OCI-M1 (cell line): Measurements from ENCODE around the gene RTN4.
"Not testable (repeated sequence)": the region's sequence is repeated elsewhere in the genome, so short reads cannot be mapped to it uniquely, and the experiment has no call there.

Source experiments
- DNase-seq: peaks from one replicate; lab custom pipeline; 2025; lab: John Stamatoyannopoulos, UW

Gene RTN4

DNA sequence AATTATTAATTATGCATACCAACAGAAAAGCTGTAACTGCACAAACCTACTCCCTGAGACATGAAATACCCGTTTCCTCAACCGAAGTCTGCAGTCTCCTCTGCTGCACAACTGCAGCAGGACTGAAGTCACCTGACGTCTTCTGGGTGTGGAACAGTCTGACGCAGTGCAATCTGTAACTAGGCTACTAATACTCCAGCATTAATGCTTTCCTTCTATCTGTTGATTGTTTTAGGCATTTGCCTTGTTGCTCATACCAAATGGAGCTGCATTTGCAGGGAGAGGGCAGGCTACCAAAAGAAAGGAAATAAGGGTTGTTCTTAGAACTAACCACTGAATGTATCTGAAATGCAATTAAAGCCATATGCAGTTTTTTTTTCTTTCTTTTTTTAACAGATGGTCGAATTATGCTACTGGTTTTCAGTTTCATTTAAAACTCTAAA is 40.1 kb downstream of the RTN4 start:
- peak; percentile 69 for DNase-seq

DNA sequence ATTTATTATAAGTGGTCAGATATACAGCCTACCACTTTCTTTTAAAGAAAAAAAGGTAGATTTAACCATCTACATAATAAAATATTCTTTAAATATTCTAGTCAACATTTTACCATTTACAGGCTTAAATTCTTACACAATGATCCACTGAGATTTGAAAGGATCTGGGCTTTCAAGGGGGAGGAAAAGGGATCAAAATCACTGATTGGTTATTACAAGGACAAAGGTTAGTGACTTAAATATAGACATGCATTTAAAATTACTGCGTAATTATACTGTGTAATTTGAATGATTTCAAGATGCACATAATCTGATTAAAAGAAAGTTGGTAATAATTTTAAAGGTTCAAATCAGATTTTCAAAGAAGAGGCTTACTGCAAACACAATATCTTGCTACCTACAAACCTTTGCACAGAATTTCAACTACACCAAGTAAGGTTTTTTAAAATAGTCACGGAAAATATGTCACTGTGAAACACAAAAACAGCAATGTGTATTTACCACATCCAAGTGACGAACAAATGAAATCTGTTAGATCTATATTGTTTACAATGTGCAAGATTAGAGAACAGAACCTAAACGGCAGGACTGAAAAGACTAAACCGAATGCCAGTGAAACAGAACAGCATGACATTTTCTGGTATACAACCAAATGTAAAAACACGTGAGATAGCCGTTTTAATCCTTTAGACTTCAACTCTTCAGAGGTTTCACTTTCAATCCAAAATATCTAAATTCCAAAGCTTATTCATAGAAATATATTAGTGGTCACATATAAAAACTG is 40.8 kb downstream of the RTN4 start:
- no peak for DNase-seq

DNA sequence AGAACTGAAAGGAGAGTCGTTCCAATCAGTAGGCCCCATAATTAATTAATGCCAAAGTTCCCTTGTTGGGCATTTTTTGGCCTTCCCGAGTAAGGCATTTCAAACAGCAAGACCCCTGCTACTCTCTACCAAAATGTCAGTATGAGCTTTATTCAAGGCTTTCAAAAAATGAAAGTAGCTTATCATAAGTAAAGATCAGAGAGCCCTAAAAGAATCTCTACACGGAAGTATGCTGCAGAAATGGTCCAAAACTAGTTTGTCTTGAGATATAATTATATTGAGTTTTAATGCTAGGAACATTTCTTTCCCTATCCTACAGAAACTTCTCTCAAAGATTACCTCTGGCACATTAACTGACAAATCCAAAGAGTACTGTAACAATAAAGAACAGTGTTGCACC is 43.9 kb downstream of the RTN4 start:
- peak; percentile 43 for DNase-seq

DNA sequence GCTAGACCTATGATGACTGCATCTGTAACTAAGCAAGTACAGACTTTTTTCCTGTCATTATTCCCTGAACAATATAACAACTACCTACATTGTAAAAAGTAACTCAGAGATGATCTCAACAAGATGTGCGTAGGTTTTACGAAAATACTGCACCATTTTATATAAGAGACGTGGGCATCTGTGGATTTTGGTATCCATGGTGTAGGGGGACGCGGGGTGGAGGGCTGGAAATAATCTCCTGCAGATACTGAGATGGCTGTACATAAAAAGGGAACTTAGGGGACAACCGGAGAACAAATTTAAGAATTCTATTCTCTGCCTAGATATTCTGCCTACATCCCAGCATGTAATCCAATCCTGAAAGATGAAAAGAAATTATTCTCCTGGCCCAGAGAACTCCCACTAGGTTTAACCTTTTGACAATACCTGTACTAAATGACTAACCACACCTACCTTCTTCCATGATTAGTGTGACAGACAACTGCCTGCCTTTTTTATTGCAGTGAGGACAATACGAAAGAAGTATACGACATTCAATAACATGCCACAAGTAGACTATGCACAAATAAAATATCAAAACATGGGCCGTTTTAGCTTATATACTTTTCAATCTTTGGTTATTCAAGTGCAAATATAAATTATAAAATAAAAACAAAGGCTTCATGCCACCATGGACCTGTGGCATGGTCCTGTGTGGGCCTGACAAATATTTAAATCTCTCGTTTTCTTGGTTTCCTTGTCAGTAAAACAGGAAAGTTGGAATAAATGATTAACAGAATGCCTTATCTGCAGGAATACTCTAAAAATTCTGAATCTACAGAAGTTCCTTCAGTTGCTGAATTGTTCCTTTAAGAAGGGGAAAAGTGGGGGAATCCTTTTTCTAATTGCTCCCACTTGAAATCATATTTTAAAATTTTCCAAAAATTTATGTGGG is 46.3 kb downstream of the RTN4 start:
- no peak for DNase-seq

DNA sequence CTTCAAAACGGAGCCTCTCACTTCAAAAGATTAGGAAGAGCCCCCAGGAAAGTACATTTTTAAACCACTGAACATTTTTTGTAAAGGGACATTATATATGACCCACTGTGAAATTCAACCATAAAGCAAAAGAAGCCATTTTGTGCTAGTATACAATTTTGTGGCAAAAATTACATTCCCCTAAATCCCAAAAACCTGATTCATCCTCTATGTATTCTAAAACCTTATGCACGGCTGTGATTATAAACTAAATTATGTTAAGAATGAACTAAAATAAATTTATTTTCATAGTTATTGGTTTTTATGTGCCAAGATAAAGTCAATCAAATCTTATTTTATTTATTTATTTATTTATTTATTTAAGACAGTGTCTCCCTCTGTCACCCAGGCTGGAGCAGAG is 48.5 kb downstream of the RTN4 start:
- DNase-seq: no peak

DNA sequence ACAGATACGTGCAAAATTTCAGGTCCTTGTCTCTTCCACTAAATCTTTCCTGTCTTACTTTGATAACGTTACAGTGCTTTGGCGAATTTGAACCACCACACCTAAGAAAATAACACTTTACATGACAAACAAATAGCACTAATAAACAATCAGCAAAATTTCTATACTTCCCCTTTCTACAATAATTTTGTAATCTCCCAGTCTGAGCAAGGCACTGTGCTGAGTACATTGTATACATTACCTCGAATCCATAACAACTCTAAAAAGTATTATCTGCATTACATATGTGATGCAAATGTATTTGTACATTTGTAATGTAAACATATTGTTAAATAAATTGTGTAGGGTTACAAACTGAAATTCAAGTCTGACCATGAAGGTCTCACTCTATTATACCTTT is 49.9 kb downstream of the RTN4 start:
- peak; percentile 53 for DNase-seq

DNA sequence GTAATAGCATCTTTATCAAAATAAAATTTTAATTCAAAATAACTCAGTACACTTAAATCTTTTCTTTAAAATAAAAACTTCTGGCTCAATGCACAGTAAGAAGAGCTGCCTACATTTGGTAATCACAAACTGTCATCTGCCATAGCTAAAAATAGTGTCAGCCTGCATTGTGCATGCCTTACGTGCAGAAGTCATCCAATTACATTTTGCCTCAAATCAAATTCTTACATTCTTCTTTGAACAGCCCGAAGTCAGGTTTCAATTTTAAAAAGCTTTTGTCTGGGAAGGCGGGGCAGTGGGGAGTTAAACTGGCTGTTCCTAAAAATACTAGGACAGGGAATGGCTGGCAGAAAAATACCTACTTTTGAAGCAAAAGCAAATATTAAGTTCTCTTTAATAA is 51.1 kb downstream of the RTN4 start:
- DNase-seq: peak; percentile 81

DNA sequence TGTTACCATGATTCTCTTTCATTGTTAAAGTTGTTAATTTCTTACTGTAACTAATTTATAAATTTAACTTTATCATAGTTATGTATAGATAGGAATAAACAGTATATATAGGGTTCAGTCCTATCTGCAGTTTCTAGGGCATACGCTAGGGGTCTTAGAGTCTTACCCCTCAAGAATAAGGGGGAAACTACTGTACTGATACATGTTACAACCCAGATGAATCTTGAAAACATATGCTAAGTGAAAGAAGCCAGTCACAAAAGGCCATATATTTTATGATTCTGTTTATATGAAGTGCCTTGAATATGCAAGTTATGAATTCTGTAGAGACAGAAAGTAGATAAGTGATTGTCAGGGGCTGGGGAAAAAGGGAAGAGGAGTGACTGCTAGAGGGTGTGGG is 52.4 kb downstream of the RTN4 start:
- DNase-seq: no peak

DNA sequence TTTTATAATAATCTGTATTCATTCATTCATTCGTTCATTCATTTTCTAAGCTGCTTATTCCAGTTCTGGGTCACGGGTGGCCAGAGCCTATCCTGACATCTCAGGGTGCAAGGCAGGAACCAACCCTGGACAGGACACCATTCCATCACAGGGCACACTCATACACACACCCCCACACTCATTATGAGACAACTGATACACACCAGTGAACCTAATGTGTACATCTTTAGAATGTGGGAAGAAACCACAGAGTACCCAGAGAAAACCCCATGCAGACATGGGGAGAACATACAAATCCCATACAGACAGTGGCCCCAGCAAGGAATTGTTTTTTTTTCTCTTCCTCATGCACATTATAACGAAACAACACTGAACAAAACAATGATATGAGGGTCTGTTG is 54.7 kb downstream of the RTN4 start:
- no peak for DNase-seq

DNA sequence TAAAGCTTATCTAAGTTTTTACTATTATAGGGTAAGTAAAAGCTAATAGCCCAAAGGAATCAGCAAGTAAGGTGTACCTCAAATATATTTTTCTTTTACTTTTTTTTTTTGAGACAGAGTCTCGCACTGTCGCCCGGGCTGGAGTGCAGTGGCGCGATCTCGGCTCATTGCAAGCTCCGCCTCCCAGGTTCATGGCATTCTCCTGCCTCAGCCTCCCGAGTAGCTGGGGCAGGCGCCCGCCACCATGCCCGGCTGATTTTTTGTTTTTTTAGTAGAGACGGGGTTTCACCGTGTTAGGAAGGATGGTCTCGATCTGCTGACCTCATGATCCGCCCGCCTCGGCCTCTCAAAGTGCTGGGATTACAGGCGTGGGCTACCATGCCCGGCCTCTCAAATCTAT is 59.6 kb downstream of the RTN4 start:
- not testable (repeated sequence) for DNase-seq

DNA sequence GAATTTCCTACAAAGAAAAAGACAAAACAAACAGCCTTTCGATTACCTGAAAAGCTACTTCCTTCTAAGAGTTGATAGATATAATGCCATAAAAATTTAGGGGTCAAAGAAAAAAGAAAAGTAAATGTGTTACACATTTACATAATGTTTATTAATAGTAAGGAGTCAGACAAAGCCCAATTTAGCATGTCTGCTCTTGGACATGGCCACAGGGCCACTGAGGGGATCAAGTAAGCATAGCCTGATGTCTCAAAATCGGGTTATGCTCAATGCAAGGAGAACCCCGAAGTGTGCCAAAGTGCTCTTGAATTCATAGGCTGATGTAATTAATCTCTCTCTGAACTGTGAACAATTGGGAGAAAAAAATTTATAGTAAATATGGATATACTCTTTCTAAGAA is 61.6 kb downstream of the RTN4 start:
- DNase-seq: no peak

DNA sequence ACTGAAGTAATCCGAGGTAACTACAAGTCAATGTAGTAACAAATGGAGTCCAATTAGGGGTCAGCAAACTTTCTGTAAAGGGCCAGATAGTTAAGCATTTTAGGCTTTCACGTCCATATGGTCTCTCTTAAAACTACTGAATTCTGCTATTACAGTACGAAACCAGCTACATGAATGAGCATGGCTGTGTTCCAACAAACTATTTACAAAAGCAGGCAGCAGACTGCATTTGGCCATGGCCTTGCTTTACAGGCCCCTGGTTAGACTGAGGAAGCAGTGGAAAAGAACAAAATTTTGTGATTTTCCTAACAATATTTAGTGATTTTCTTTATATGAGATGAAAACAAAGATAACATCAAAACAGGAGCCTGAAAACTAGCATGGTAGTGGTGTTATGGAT is 64.0 kb downstream of the RTN4 start:
- no peak for DNase-seq

DNA sequence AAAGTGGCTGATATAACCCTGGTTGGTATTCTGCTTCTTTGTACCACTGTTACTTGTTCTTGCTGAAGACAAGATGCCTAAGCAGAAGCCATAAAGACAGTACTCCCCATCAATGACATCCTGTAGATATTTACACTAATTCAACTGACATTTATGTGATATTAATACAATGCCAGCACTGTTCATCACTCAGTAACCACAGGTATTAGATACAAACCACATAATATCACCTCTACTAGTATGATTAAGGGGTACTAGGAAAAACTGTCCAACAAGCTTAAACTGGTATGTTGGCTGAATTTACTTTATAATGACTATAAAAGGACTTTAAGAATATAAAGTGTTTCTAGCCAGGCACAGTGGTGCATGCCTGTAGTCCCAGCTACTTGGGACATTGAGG is 65.8 kb downstream of the RTN4 start:
- no peak for DNase-seq

DNA sequence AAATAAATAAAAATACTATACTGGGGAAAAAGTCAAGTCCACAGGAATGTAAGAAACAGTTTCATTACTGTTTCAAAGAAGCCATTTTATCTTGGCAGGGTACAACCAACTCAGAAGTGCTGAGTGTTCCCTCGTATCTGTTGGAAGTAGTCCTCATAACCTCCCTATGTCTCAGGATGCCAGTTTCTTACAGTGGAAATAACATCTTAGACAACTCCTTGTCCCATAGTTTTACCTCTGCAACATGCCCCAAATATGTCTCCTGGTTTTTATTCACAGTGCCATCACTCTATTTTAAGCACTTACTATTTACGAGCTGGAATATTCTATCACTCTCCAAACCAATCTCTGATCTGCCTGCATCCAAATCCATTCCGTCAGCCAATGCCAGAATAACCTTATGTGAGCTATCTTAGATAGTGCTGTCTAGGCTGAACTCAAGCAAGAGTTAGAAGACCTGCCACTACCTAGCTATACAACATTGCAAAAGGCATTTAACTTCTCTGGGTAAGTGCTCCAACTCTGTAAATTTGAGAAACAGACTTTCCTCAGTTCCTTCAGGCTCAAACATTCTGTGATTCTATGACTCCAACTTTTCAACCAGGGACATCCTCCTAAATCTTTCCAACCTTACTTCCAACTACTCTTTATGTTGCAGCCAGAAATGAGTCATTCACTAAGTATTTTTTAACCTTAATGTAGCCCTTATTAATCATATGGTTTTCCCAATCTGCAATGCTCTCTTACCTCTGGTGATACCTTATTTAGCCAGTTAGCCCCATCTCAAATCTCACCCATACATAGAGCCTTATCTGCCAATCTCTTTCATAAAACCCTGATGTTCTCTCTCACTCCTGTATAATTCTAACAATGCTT is 66.7 kb downstream of the RTN4 start:
- no peak for DNase-seq

DNA sequence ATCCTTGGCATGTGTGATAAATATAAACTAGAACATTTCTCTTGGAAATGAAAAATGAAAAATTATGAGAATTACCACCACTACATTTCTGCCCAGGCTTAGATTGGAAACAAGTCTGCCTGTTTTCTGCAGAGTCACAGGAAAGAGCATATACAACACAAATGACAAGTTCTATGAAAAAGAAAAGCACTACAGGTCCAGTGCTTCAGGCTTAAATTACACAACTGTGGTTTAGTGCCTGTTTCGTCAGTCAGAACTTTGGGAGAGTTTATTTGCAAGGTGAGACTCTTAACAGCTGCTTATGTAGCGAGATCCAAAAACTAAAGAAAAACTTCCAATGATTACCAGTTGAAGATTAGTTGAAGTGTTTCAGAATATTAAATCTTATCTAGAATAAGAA is 68.9 kb downstream of the RTN4 start:
- DNase-seq: no peak

DNA sequence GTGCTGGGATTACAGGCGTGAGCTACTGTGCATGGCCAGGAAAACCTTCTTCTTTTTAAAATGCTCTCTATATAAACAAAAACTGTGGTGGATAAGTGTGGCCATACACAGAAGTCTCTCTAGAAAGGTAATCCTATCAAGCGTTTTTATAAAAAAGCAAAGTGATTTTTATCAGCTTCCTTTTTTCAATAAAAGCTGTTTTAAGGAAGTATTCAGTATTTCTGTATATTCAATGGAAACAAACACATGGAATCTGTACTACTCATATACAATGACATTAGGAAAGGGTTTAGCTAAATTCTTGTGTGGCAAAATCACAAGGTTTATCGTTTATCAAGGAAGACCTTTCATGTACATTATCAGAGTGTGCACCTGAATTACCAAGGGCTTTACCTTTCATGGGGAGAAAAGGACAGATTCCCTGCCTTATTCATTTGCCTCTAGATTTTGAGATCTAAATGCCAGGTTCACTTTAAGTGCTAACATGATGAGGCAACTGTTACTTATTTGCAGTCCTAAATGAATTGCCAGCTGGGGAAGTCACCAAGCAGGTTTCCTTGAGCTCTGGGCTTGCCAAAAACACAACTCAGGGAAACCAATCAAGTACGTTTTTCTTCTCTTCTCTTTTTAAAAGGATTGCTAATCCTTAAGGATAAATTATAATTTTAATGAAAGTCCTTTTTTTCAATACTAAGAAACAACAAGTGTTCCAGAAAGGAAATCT is 70.8 kb downstream of the RTN4 start:
- DNase-seq: no peak

DNA sequence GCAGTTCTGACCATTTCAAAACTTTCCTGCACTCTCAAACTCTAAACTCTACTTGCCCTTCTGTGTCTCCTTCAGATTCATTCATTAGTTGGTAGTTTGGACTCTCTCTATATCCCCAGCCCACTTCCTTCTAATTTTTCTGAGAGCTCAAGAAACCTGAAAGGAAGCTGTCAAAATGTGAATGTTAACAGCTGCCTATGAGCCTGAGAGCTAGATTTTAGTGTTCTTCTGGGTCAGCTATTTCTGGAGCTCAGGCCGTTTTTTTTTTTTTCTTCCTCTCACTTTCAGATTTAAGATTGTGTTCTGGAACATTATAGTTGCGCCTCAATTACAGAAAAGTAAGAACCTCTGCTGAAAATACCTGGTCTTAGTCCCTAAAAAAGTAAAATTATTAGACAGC is 73.1 kb downstream of the RTN4 start:
- no peak for DNase-seq

DNA sequence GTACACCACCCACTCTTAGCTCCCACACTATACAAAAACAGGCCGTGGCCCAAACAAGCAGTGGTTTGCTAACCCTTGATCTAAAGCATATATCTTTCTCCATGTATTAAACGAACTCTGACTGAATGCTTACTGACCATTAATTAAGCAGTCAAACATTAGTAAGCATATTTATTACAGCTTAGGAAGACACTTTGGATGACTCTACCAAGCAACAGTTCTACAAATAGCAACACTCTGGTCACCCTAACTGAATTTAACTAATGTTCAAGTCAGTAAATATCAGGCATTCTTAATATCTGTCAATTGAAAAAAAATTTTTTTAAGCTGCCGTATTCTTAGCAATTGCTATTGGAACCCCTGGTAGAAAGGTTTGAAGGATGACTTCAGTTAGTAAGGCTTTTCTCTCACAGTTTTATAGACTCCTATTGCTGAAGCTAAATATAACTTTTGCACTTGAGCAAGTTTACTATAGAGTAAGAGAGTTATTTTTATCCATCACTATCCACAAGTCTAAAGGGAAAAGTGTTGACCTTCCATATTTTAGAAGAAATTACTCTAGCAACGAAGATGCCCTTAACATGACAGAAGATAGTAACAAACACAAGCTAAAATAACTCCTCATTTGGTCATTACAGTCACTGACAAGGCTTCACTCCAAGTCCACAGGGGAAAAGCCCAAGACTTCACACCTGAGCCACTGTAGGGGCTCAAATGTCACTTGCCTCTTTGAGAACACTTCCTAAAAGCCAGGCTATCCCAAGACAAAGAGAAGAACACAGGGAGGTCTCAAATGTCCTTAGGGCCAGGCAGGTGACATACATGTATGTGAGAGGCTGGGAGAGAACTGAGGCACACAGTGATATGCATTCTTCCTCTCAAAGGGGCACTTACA is 74.4 kb downstream of the RTN4 start:
- DNase-seq: no peak

DNA sequence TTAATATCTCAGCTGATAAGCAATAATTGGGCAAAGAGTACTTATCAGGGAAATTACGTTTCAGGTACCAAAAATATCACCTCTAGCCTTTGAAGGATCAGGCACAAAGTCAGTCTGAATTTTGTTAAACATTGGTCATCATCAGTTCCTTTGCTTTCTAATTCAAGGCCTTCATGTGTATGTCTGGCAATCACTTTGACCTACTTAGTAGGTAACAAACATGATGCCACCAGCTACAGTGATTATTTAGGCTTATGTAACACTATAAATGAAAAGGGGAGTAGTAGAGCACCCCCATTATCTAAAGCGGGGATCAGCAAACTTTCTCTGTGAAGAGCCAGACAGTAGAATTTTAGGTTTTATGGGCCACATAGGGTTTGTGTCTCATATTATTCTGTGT is 75.1 kb downstream of the RTN4 start:
- no peak for DNase-seq

DNA sequence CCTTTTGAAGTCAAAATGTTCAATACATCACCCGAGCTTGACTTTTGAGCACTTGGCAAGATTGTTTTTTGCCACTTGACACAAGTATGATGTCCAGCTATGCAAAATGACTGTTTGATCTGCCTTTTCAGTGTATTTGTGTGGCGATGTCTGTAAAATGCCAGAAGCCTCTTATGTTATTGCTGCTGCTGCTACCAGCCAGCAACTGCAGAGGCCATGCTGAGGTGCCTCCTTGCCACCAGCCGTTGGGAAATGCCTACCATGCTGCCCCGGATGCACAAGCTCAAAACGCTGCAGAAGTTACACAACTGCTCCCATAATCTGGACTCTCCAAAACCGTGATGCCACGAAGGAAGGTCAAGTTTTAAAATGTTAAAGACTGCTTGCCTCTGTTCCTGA is 80.3 kb downstream of the RTN4 start:
- DNase-seq: no peak
